Measurements from ENCODE around the gene A4GALT. TPM values are rescaled to one million over a fixed set of nuclear protein-coding genes. Genes with fewer than 3 reads are reported as not detected.

Gene A4GALT
- total and polyA plus RNA-seq, 2 donors (not counting 1 experiment from before 2014, with no cell fraction given) = 0.09 to 6.1 TPM

DNA sequence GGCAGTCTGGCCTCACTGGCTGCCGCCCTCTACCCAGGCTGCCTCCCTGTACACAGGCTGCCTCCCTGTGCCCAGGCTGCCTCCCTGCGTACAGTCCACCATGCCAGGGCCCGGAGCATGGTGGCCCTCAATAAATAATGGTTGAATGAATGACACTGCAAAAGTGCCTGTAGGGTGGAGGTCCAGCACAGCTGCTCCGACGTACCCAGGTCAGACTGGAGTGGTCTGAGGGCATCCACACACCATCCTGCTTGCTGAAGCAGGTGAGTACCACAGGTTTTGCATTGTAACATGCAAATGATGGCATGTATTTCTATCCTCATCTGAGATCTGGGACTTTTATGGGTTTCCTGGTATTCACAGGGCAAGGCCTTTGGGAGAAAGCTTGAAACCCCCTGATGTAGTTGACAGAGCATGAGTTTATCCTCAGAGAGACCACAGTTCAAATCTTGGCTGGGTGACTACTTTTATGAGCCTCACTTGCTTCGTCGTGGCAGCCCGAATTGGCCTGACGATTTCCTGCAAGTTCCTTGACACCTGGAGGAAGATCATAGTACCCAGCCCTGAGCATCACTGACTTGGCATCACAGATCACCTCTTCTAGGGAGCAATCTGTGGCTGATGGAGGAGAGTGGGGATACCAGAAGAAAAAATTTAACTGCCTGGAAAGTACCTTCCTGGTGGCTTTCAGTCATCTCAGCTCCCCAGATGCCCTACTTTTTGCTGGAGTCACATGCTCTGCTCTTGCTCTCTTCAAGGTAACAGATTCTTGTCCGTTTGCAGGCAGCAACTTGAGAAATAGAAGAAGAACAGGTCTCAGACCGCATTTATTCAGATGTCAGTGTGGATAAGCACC is 55.5 kb downstream of the A4GALT start:
- Mint-ChIP-seq H3K4me3 (peak overlapping the region; percentile 66), H3K9me3 (ENCODE audit: insufficient read depth) (no peaks in the 10 kb centered on the region), H3K4me1 (peaks cover 24% of the 10 kb centered on the region), H3K27me3 (no peaks in the 10 kb centered on the region), H3K27ac (peak overlapping the region; percentile 82)
- DNase-seq (peak; percentile 67), ATAC-seq (ENCODE audit: low read depth) (peak; percentile 53)
- intact Hi-C loops (cut with micrococcal nuclease) = loop anchor here (5.0 to 10.0 kb wide), 2 partner anchors 107 to 270 kb away; no protein-coding TSS in a partner anchor
- Histone ChIP-seq H3K27ac (ENCODE audit: low read length in 2 of 2) (peak overlapping the region; percentile 2 to 51), H4K20me1 (ENCODE audit: control insufficient read depth, insufficient read depth, low read length, poor library complexity, severe bottlenecking) (no peaks in the 10 kb centered on the region), H3K9me3 (ENCODE audit: control extremely low read depth in 1 of 3, control insufficient read depth in 2 of 3, insufficient read depth in 1 of 3, low read length in 2 of 3) (no peaks in the 10 kb centered on the region), H3K4me3 (ENCODE audit: control extremely low read depth in 1 of 5, extremely low read depth in 1 of 5, insufficient read depth in 1 of 5, low read depth in 2 of 5, low read length in 4 of 5) (no peak overlapping the region), H3K9ac (ENCODE audit: low read length) (no peak overlapping the region), H3K79me2 (ENCODE audit: control insufficient read depth, insufficient read depth, low read length) (no peaks in the 10 kb centered on the region), H3K4me1 (ENCODE audit: control insufficient read depth in 2 of 2, insufficient read depth in 2 of 2, low read length in 2 of 2) (peaks cover 15 to 38% of the 10 kb centered on the region in 2 donors), H3K36me3 (replicated peaks in 1 of 2; ENCODE audit: control extremely low read depth in 1 of 2, control insufficient read depth in 1 of 2, extremely low read depth in 1 of 2, insufficient read depth in 2 of 2, low read length in 1 of 2) (no peaks in the 10 kb centered on the region), H3K27me3 (replicated peaks in 1 of 4; ENCODE audit: control extremely low read depth in 1 of 4, control insufficient read depth in 3 of 4, insufficient read depth in 4 of 4, low read length in 3 of 4) (no peaks in the 10 kb centered on the region), H3K4me2 (replicated peaks; ENCODE audit: low read depth, low read length, poor library complexity, severe bottlenecking) (peak overlapping the region; percentile 44), H2AFZ (ENCODE audit: insufficient read depth, low read depth, low read length, poor library complexity, severe bottlenecking) (no peak overlapping the region)
- WGBS (ENCODE audit: insufficient coverage) = 44% methylated on average over 5 of the region's 11 CpGs
- POLR2A ChIA-PET = interaction anchor here (0.9 to 1.5 kb wide), 2 partner anchors 10 to 21 kb away, joined by 3 read pairs; no protein-coding TSS in a partner anchor
- CTCF ChIA-PET = interaction anchor here (0.8 to 3.6 kb wide), 4 partner anchors 10 to 203 kb away, joined by 3 to 26 read pairs (median 4); no protein-coding TSS in a partner anchor
- TF ChIP-seq EZH2 (IDR thresholded peaks at IDR 0.05; ENCODE audit: borderline replicate concordance, insufficient read depth, low read depth, low read length, poor library complexity, severe bottlenecking) = no peak
- TF ChIP-seq, protein P1, sequence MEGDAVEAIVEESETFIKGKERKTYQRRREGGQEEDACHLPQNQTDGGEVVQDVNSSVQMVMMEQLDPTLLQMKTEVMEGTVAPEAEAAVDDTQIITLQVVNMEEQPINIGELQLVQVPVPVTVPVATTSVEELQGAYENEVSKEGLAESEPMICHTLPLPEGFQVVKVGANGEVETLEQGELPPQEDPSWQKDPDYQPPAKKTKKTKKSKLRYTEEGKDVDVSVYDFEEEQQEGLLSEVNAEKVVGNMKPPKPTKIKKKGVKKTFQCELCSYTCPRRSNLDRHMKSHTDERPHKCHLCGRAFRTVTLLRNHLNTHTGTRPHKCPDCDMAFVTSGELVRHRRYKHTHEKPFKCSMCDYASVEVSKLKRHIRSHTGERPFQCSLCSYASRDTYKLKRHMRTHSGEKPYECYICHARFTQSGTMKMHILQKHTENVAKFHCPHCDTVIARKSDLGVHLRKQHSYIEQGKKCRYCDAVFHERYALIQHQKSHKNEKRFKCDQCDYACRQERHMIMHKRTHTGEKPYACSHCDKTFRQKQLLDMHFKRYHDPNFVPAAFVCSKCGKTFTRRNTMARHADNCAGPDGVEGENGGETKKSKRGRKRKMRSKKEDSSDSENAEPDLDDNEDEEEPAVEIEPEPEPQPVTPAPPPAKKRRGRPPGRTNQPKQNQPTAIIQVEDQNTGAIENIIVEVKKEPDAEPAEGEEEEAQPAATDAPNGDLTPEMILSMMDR (IDR thresholded peaks at IDR 0.05) = no peak
